Mesenteric fat pad (tissue), 1 donor: Measurements from ENCODE around the gene CSF3. TPM values are rescaled to one million over a fixed set of nuclear protein-coding genes. Genes with fewer than 3 reads are reported as not detected.

ENCODE experiments used
- DNase-seq: peaks from one replicate; pipeline ENCODE4 v3.0.0-alpha.2; 2020; ENCODE audit warnings: low spot score
- total RNA-seq: library from RNA; stranded (reverse); fragmentation: NEBNext Ultra II Directional; extraction: Animal tissue kit (Norgen Biotek cat#: 25700); gene quantifications from one replicate; pipeline ENCODE4 v1.2.1, GENCODE V29; 2021
- donor health status: DM: yes; HTN: yes; CAD: no.

CSF3 gene
- total RNA-seq, 1 donor from 2014 or later: 35.9 TPM

DNA sequence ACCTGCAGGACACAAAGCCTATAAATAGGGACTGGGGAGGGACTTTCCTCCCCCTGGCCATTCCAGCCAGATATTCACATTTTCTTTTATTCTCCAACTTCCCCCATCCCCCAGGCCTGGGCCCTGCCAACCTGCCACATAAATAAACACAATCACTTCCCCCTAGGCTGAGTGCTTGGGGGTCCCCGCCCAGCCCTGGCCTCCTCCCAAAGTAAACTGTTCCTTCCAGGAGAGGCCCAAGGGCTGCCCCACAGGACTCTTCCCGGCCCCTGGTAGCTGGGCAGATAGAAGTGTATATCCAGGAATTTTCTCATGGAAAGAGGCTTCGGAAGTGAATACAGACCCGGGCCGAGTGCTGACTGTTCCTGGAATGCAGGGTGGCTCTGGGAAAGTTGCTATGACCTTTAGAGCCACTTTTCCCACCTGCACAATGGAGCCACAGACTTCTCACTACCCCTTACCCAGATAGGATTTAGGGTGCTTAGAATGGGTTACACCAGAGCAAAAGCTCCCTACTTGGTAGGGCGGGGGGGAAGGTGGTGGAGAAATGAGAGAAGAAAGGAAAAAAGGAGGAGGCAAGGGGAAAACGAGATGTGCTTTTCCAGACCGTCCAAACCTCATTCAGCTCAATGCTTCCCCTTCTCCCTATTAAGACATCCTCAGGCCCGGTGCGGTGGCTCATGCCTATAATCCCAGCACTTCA, 8.5 kb downstream of the CSF3 start:
- DNase-seq: no peak

DNA sequence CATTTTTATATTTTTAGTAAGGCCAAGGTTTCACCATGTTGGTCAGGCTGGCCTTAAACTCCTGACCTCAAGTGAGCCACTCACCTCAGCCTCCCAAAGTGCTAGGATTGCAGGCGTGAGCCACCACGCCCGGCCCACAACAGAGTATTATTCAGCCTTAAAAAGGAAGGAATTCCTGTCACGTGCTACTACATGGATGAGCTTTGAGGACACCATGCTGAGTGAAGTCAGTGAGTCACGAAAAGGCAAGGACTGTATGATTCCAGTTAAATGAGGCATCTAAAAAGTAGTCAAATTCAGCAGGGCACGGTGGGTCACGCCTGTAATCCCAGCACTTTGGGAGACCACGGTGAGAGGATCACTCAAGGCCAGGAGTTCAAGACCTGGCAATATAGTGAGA, 9.7 kb downstream of the CSF3 start:
- DNase-seq: no peak

DNA sequence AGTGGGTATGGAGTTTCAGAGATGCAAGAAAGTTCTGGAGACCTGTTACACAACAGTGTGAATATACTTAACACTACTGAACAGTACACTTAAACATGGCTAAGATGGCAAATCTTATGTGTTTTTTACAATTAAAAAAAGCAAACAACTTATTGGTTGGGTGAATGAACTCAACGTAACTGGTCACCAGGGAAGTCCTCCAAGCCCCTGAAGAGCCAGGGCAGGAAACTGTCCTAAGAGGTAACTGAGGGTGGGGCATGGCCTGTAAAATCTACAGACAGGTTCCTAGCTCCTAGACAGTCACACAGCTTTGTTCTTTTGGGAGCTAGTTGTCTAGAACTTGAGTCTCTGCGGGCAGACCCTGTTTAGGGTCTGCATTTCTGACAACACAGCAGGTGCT, 10.3 kb downstream of the CSF3 start:
- DNase-seq: no peak

DNA sequence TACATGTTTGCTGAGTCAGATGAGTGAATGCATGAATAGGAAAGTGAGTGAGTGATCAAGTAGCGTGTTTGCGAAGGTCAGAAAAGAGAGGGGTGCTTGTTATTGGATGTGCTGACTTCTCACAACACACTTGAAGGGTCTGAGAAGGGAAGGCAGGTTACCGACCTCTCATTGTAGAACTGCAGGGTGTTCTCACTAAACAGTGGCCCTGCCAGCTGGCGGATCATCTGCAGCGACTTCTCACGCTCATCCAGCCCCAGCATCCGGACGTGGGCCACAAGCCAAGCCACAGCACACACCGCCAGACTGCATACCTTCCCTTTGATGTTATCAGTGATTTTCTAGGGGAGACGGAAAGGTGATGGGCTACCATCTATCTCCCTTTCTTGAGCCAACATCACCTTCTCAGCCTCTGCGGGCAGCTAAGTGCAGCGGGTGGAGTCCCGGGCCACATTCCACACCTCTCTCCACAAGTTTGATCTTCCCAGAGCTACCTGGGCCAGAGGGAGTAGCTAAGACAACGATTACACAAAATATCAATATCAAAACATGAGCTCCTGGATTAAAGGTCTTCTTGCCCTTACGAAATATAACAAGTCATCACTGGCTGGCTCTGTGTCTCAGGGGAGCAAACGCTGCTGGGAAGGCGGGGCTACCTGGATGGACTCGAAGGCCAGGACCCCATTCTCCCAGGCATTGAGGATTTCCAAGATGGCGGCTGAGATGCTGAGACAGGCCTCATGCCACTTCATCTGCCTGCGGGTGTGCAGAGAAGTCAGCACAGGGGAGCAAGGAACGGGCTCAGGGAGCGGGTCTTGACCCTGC, 11.0 kb downstream of the CSF3 start:
- DNase-seq: no peak

DNA sequence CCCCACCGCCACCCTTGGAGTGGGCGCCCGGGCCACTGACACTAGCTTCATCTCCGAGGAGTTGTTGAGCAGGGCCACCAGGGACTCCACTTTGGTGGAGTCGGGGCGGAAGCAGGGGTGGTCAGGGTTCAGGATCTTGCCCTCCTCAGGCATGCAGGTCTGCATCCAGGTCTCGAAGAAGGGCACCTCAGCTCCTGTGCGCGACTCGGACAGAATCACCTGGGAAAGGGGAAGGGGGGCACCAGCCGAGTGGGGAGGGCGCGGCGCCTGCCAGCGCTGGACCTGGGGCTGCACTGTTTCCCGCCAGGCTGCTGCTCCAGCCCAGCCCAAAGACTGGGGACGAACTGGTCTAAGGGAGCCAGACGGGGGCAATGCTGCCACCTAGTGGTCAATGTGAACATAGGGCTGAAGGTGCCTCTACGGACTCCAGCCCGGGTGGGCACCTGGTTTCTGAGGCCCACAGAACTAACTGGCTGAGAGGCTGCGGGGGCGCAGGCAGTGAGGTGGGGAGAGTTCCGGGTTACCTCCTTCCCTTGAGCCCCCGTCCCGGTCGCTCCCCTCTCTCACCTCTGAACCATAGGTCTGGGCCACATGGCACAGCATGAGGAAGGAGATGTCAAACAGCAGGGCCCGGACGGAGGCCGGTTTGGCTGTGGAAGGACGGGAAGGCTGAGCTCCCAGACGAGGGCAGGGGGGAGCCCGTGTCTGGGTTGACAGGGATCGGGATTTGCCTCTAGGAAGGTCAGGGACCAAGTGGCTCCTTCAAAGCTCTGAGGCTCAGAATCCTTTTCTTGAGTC, 11.8 kb downstream of the CSF3 start:
- no peak for DNase-seq

DNA sequence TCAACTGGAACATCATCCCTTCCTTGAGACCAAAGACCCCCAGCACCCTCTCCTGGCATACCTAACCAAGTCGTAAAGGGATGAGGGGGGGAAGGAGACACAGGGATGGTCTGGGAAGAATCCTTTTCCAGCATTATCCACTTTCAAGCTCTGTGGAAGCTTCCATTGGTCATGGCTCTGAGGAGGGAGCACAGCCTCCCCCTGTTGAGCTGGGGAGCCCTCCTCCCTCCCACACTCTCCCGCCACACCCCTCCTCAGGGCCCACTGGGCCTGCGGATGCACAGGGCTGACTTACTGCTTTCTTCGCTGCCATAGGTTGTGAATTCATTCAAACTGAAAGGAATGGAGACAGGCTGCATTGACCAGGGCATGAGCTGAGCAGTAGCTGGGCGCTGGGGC, 12.4 kb downstream of the CSF3 start:
- no peak for DNase-seq

DNA sequence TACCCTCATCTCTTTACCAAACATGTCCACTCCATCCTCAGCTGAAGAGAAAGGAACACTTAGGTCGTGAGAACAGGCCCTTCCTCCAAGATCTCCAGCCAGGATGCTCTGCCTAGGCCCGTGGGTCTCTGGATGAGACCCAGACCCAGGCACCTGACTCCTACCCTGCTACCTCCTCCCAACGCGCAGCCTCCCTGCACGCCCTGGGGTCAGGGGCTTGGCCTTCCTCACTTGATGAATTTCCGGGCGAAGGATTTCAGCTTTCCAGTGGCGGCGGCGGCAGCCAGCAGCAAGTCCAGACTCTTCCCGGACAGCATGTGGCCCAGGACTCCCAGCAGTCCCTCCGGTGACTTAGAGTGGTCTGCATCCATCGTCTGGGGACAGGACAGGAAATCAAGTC, 13.4 kb downstream of the CSF3 start:
- no peak for DNase-seq

DNA sequence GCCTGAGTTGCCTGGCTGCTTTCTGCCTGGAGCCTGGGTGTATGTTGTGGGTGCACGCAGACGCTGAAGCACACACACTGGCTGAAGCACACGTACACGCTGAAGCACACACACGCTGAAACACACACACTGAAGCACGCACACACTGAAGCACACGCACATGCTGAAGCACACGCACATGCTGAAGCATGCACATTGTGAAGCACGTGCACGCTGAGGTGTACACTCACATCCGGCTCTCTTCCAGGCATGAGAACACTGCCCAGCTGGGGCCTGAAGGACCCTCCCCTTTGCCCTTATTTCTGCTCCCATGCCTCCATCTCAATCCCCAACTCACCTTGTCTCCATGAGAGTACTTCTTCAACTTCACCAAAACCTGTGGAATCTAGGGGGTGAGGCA, 16.5 kb downstream of the CSF3 start:
- DNase-seq: no peak

DNA sequence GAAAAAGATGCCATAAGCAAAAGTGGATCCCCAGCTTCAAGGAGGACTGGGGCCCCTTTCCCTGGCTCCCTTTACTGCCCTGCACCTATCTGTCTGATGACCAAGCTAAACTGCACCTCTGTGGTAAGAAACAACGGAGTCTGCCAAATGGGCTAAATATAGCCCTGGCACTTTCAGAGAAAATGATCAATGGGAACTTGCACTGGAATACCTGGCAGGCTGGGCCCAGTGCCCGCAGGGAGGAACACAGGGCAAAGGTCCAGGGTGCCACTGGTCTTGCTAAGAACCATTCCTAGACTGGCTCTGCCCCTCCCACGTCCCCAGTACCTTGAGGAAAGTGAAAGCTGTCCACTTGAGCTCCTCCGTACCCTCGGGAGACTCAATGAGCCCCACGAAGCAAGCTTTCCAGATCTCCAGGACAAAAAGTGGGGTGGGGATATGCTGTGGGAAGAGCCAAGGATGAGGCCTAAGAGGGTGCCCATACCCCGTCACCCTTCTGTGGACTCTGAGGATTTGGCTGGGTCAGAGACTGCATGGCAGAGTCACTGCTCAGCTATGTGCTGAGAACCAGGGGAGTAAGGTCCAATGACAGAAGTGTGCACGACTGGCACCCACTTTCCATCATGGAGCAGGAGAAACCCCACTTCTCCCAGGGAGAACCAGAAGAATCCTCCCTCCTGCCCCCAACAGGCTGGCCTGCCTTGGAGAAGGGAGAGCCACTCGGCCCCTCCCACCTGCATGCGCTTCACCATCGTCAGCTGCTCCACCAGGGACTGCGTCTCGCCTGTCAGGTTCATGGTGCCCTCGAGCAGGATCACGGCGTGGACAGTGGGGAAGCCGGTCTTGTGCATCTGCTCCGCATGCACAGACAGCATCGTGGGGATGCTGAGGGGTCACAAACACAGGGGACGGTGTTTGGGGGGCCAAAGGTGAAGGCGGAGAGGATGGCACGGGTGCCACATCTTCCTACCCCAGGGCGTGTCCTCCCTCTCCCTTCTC, 17.4 kb downstream of the CSF3 start:
- no peak for DNase-seq

DNA sequence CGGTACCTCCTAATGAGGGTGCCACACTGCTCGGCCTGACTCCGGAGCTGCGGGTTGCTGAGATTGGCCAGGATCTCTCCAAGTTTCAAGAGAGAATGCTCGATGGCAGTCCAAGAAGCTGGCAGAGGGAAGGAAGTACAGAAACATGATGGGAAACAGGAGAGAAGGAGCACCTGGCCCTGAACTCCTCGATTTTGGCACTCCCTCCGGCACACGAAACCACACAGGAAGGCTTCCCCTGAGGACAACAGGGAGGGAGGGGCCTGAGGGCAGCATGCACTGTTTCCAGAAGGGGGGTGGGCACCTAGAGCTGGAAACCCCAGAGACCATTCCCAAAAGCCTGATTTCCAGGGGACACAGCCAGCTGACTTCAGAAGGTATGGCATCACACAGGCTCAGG, 18.1 kb downstream of the CSF3 start:
- DNase-seq: no peak

DNA sequence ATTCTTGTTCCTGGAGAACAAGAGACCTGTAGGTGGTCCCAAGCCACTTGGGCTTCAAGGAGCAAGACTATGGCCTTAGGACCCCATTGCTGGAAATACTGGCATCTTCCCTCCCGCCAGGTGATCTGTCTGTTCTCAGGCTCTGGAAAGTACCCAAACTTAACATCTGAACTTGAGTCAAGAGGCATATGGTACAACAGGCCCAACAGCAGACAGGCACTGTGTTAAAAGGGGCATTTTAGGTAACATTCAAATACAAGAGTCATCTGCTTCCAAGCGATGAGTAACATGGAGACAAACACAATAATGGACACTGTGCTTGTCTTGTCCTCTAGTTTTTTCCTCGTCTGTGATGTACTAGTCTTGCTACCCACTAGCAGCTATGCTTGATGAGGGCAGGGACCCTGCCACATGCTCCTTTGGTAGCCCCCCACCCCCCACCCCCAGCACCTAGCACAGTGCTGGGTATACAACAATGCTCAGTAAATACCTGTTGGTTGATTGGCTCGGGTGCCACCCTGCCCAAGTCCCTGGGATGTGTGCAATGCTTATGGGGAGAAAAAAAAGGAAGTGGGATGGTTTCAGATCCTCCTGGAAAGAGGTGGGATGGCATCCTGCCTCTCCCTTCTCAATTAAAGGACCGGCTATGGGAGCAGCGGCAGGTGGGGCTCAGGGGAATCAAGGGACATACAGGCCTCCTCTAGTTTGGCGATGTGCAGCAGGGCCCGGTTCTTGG, 19.4 kb downstream of the CSF3 start:
- DNase-seq: no peak

DNA sequence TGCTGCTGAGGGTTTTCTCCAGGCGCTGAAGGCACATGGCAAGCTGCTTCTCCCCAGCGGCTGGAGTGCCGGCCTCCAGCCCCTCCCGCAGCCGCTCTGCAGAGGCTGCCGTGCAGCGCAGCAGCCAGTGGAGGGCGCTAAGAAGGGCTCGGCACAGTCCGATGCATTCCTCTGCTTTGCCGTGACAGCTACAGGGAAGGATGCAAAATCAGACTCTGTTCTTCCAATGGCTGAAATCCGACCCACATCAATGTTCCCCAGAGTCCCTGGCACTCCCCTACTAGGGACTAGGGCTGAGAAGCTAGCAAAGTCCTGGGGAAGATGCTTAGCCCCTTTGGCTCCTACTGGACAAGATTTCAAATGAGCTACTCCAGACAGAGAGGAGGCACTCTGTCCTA, 19.9 kb downstream of the CSF3 start:
- no peak for DNase-seq

DNA sequence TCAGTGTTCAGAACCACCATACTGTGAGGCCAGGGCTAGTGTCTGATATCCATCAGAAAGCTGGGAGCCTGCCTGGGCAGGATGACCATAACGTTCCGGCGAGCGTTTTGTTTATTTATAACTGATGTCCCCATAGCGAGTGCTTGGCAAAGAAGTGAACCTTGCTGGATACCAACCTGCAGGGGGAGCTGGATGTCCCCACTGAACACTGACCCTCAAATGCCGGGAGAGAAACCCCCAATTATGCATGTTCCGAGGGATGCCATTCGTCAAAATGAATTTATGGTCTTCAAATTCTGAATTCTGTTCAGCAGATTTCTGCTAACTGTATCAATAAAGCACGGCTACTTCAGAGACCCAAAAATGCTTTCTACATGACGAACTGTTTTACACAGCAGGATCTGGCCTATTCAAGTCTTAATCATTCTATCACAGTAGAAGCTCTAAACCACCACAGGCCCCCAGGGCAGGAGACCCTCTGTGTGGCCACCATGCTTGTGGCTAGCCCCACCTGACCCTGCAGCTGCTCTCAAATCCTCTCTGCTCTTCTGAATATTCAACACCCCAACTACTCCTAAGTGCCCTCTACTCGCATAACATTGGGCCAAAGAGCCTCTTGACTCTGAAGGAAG, 23.8 kb downstream of the CSF3 start:
- no peak for DNase-seq

DNA sequence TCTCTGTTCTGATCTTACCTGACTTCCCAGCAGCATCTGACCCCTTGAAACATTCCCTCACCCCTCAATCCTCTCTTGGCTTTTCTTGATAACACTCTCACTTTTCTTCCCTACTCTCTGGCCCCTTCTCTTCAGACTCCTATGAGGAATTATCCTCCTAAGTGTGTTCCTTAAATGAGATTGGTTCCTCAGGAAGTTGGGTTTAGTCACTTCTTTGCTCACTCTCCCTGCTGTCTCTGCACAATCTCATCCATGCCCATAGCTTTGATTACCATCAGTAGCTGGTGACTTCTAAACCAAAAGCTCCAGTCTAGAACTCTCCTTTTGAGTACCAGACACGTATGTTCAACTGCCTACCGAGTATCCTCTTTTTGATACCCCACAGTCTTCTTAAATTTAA, 26.0 kb downstream of the CSF3 start:
- no peak for DNase-seq

DNA sequence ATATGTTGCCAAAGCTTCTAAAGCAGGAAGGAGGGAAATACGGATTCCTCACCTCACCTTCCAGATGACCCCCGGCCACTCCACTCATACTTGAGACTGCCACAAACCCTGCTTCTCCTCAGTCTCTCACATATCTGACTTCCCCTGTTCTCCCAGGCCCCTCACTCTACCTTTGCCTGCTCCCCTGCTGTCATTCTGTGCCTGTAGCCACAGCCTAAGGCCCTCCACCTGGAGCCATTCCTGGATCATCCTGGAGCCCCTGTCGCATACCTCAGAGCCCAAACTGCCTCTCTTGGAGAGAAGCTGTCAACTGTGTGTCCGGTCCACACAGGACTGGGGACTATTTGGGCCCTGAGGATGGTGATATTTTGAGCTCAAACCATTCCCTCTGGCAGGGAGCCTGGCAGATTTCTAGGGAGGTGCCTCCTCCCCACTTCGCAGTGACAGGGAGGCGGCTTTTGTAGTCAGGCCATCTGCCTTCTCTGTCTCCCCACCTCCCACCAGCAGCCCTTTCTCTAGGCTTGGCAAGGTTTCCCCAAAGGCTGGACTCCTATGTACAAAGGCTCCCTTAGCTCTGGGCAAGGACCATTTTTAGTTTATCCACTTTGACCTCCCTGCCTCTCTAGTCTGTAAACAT, 41.3 kb downstream of the CSF3 start:
- no peak for DNase-seq

DNA sequence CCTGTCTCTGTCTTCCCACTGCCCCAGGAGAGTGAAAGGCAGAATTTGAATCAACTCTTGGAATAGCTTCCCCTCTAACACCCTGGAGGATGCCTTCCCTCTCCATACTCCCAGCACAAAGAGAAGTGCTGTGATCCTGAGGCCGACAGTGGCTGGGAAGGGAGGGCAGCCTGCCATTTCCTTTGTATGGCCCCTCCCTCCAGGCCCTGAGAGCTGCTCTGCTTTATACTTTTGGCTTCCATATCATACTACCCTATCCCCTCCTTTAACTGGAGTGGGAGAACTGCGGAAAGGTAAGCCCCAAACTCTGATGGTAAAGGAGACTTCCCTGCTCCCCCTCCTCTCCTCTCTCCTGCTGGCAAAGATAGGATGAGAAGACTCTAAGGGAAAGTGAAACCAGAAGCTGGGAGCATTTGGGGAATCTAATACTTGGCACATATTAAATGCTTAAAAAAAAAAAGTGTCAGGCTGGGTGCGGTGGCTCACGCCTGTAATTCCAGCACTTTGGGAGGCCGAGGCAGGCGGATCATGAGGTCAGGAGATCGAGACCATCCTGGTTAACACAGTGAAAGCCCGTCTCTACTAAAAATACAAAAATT, 43.0 kb downstream of the CSF3 start:
- no peak for DNase-seq

DNA sequence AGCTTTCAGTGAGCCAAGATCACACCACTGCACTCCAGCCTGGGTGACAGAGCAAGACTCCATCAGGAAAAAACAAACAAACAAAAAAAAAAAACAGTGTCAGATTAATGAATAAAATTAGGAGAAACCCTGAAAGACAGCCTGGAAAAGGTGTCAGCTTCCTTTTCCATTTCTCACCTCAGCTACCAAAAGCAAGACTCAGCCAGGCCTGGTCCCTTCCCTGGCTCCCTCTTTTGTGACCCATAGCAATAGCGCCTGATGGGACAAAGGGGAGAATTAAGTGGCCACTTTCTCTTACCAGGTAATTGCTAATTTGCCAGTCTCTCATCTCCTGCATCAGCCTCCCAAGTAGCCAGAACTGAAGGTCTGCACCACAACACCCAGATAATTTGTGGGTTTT, 43.6 kb downstream of the CSF3 start:
- DNase-seq: no peak

DNA sequence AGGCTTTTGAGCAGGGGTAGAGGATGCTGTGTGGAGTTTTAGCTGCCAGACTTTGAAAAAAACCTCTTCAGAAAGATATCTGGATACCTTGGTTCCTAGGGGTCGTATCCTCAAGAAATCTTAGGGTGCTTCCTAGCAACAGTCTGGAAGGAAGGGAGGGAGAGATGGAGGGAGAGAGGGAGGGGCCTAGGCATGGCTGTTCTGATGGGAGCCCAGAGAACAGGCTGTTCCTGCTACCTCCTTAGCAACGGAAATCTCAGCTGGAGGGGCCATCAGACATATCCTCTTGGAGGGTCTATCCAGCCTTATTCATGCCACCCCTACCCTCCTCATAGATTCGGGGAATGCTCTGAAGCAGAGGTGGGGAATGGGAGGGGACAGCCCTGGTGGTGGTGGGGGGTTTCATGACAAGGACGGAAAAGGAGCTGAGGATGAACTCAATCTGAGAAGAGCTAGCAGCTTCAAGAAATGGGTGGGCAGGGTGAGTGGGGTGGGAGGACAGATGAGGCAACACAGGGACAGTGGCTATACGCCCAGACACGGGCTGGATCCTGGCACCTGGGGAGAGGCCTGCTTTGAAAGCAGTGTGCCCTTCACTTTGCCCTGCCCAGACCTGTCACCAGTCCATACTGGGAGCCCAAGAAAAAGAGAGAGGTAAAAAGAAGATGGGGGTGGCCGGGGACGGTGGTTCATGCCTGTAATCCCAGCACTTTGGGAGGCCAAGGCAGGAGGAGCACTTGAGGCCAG, 44.7 kb downstream of the CSF3 start:
- no peak for DNase-seq
